Sigmoid colon (tissue), 7 donors: ENCODE results near the gene BTNL8. TPM values are rescaled to one million over a fixed set of nuclear protein-coding genes. Genes with fewer than 3 reads are reported as not detected.

ENCODE experiments used
- DNase-seq: peaks from one replicate; pipeline ENCODE4 v3.0.0-alpha.2; 2019
- H3K27ac ChIP-seq, 4 donors: fragments of 200-600 bp; sonication (generic); one replicate each; pipeline ENCODE4 v1.5.1; 2016 to 2019; ENCODE audit warnings: mild to moderate bottlenecking in 1 of 4
- H3K27me3 ChIP-seq, 3 donors: fragments of 200-600 bp; sonication (generic); one replicate each; pipeline ENCODE4 v1.5.1; 2019; ENCODE audit warnings: mild to moderate bottlenecking in 1 of 3
- H3K36me3 ChIP-seq, 4 donors: fragments of 200-600 bp; sonication (generic); one replicate each; pipeline ENCODE4 v1.5.1; 2016 to 2019
- H3K4me1 ChIP-seq, 4 donors: fragments of 200-600 bp; sonication (generic); one replicate each; pipeline ENCODE4 v1.5.1; 2017 to 2019
- H3K4me3 ChIP-seq, 4 donors: fragments of 200-600 bp; sonication (generic); one replicate each; pipeline ENCODE4 v1.5.1; 2017 to 2019; ENCODE audit warnings: mild to moderate bottlenecking in 2 of 4, moderate library complexity in 1 of 4
- H3K9me3 ChIP-seq, 4 donors: fragments of 200-600 bp in 3 of 4; sonication (generic) in 3 of 4; one replicate each; pipeline versions ENCODE4 v1.5.1 to v1.6.1; 2013 to 2019
- CTCF ChIP-seq, 4 experiments: fragments of 450-650 bp in 3 of 4; fragments of 200-600 bp in 1 of 4; IDR thresholded peaks; one replicate each; pipeline ENCODE4 v1.5.1; 2016 to 2019; ENCODE audit warnings: antibody characterized with exemption in 4 of 4, mild to moderate bottlenecking in 3 of 4, moderate library complexity in 2 of 4
- EP300 ChIP-seq, 4 donors: sonication (generic); formaldehyde crosslinking; IDR thresholded peaks; one replicate each; pipeline ENCODE4 v1.6.1; 2017; ENCODE audit warnings: antibody characterized with exemption in 4 of 4
- POLR2A ChIP-seq, 2 donors: fragments of 450-650 bp; IDR thresholded peaks; one replicate each; pipeline ENCODE4 v1.6.1; 2016; ENCODE audit warnings: antibody characterized with exemption in 2 of 2, mild to moderate bottlenecking in 2 of 2, moderate library complexity in 2 of 2
- POLR2AphosphoS5 ChIP-seq, 4 donors: sonication (generic); formaldehyde crosslinking; IDR thresholded peaks; one replicate each; pipeline ENCODE4 v1.6.1; 2017; ENCODE audit warnings: antibody characterized with exemption in 4 of 4
- WGBS, 2 donors: extraction: QIAGEN DNeasy Blood & Tissue Kit; methylation state at CpG; one replicate each; pipeline ENCODE4 v1.1.7; 2013; 5-methylcytosine and 5-hydroxymethylcytosine counted together
- intact Hi-C: fragments of 100-400 bp; cut with DNase I; formaldehyde crosslinking; loops from one replicate; pipeline ENCODE4 v1.15.1; 2023
- polyA plus RNA-seq, 3 donors: library from polyadenylated mRNA; stranded (reverse); fragments of 200-250 nt; gene quantifications; one replicate each; pipeline ENCODE4 v1.2.3, GENCODE V29; 2013
- total RNA-seq, 4 donors: library from RNA; depleted of rRNA; stranded (reverse); fragments of >200 nt; gene quantifications; one replicate each; pipeline ENCODE4 v1.1.0, GENCODE V29; 2016
- donor health status: healthy with polysubstance abuse.
- donor health status: Bipolar disorder and iron deficiency.
- donor health status: healthy.

BTNL8 gene
- total and polyA plus RNA-seq, 7 donors: 0.27 to 32.2 (median 15.6) TPM; not detected in 2

DNA sequence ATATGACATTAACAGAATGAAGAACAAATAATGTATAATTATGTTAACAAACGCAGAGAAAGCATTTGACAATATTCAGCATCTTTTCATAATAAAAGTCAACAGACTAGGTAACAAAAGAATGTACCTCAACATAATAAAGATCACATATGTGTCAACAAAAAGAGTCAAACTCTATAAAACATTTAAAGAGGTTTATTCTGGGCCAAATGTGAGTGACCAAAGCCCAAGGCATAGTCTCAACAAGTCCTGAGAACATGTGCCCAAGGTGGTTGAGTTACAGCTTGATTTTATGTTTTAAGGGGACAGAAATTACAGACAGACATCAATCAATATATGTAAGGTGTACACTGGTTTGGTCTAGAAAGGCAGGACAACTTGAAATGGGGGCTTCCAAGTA lies 19.4 kb downstream of the BTNL8 start:
- TF ChIP-seq POLR2AphosphoS5 (IDR thresholded peaks at IDR 0.05) (no peak), EP300 (IDR thresholded peaks at IDR 0.05) (no peak), CTCF (IDR thresholded peaks at IDR 0.05) (no peak), POLR2A (IDR thresholded peaks at IDR 0.05) (no peak)
- Histone ChIP-seq H3K36me3 (no peaks in the 10 kb centered on the region), H3K4me1 (no peaks in the 10 kb centered on the region), H3K9me3 (peaks cover 0 to 7% (median 0%) of the 10 kb centered on the region in 4 donors), H3K4me3 (no peak overlapping the region), H3K27ac (no peak overlapping the region), H3K27me3 (no peaks in the 10 kb centered on the region)
- 67 to 72% methylated on average over 1 of the region's 1 CpG for WGBS, 2 donors
- intact Hi-C loops: no loop called here
- no peak for DNase-seq

DNA sequence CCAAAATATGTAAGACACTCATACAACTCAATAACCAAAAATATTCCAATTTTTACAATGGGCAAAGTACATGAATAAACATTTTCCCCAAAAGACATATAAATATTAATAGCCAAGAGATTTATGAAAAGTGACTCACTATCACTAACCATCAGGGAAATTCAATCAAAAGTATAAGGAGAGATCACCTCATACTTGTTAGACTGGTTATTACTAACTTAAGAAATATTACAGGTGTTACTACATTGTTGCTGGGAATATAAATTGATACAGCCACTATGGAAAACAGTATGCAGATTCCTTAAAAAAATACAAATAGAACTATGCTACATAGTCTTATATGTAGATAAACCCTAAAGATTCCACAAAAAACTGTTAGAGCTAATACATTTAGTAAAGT lies 21.8 kb downstream of the BTNL8 start:
- no peak overlapping the region for H3K4me3 ChIP-seq
- H3K9me3 ChIP-seq: peaks cover 0 to 11% (median 0%) of the 10 kb centered on the region in 4 donors
- no peaks in the 10 kb centered on the region for H3K36me3 ChIP-seq
- H3K4me1 ChIP-seq: no peaks in the 10 kb centered on the region
- intact Hi-C loops: no loop called here
- no peak overlapping the region for H3K27ac ChIP-seq
- TF ChIP-seq POLR2A (IDR thresholded peaks at IDR 0.05): no peak
- TF ChIP-seq CTCF (IDR thresholded peaks at IDR 0.05): no peak
- TF ChIP-seq EP300 (IDR thresholded peaks at IDR 0.05): no peak
- TF ChIP-seq POLR2AphosphoS5 (IDR thresholded peaks at IDR 0.05): no peak
- DNase-seq: no peak
- H3K27me3 ChIP-seq: no peaks in the 10 kb centered on the region

GRCh38 chr5:180922932-180923331 lies 24.0 kb downstream of the BTNL8 start:
- DNase-seq: no peak
- no peak overlapping the region for H3K4me3 ChIP-seq
- peaks cover 0 to 6% (median 0%) of the 10 kb centered on the region in 3 donors for H3K27me3 ChIP-seq
- WGBS, 2 donors: 88 to 93% methylated on average over 1 of the region's 1 CpG
- H3K4me1 ChIP-seq: no peaks in the 10 kb centered on the region
- TF ChIP-seq CTCF (IDR thresholded peaks at IDR 0.05) (no peak), EP300 (IDR thresholded peaks at IDR 0.05) (no peak), POLR2AphosphoS5 (IDR thresholded peaks at IDR 0.05) (no peak), POLR2A (IDR thresholded peaks at IDR 0.05) (no peak)
- intact Hi-C loops: no loop called here
- peaks cover 0 to 18% (median 0%) of the 10 kb centered on the region in 4 donors for H3K9me3 ChIP-seq
- no peak overlapping the region for H3K27ac ChIP-seq
- no peaks in the 10 kb centered on the region for H3K36me3 ChIP-seq

GRCh38 chr5:180932660-180933059 lies 33.7 kb downstream of the BTNL8 start:
- Histone ChIP-seq H3K27ac (no peak overlapping the region), H3K4me3 (no peak overlapping the region), H3K36me3 (no peaks in the 10 kb centered on the region), H3K4me1 (no peaks in the 10 kb centered on the region), H3K9me3 (peaks cover 0 to 7% (median 1%) of the 10 kb centered on the region in 4 donors), H3K27me3 (no peaks in the 10 kb centered on the region)
- DNase-seq: no peak
- TF ChIP-seq CTCF (IDR thresholded peaks at IDR 0.05): no peak
- TF ChIP-seq POLR2AphosphoS5 (IDR thresholded peaks at IDR 0.05): no peak
- TF ChIP-seq POLR2A (IDR thresholded peaks at IDR 0.05): no peak
- TF ChIP-seq EP300 (IDR thresholded peaks at IDR 0.05): no peak
- intact Hi-C loops: no loop called here

GRCh38 chr5:180935203-180935602 lies 36.2 kb downstream of the BTNL8 start:
- TF ChIP-seq CTCF (IDR thresholded peaks at IDR 0.05) (no peak), EP300 (IDR thresholded peaks at IDR 0.05) (no peak), POLR2A (IDR thresholded peaks at IDR 0.05) (no peak), POLR2AphosphoS5 (IDR thresholded peaks at IDR 0.05) (no peak)
- H3K27ac ChIP-seq: no peak overlapping the region
- H3K36me3 ChIP-seq: no peaks in the 10 kb centered on the region
- no peaks in the 10 kb centered on the region for H3K27me3 ChIP-seq
- H3K4me3 ChIP-seq: no peak overlapping the region
- H3K4me1 ChIP-seq: no peaks in the 10 kb centered on the region
- 60 to 70% methylated on average over 4 of the region's 4 CpGs for WGBS, 2 donors
- DNase-seq: no peak
- H3K9me3 ChIP-seq: peaks cover 0 to 17% (median 5%) of the 10 kb centered on the region in 4 donors
- intact Hi-C loops: no loop called here
